PC-3 (cell line): ENCODE measurements around the gene RNF157. TPM values are rescaled to one million over a fixed set of nuclear protein-coding genes. Genes with fewer than 3 reads are reported as not detected.

ENCODE experiments used
- ATAC-seq: fragments of 200-7000 bp; cut with Tn5 transposase; 2 replicates; pipeline ENCODE4 v1.9.1; 2020; ENCODE audit warnings: mild to moderate bottlenecking, moderate library complexity
- BruUV-seq: library from RNA; stranded (reverse); fragments of 400-500 nt; replicated peaks from 2 replicates; lab custom pipeline; 2021; lab: Mats Ljungman, UMichigan
- CTCF ChIA-PET: fragments of 300-600 bp; sonication (Branson Sonifier 250); formaldehyde crosslinking; loops from one replicate; lab custom pipeline; 2022; ENCODE audit warnings: antibody characterized with exemption; lab: Charles Lee
- POLR2A ChIA-PET: fragments of 300-600 bp; sonication (Branson Sonifier 250); formaldehyde crosslinking; loops from one replicate; lab custom pipeline; 2022; ENCODE audit warnings: antibody characterized with exemption; ENCODE audit not compliant: unreplicated experiment; lab: Charles Lee
- DNase-seq: peaks from one replicate; pipeline ENCODE4 v3.0.0-alpha.2; 2015
- H2AFZ ChIP-seq: fragments of 300-600 bp; sonication (generic); 2 replicates; pipeline ENCODE4 v1.6.0; 2016; ENCODE audit warnings: antibody characterized with exemption, low read length
- H3F3A ChIP-seq: fragments of 300-600 bp; sonication (generic); one replicate; pipeline ENCODE4 v1.6.0; 2017; ENCODE audit warnings: antibody characterized with exemption, low read length, control low read depth, mild to moderate bottlenecking; ENCODE audit not compliant: unreplicated experiment
- H3K27ac ChIP-seq: fragments of 300-600 bp; sonication (generic); 2 replicates; pipeline ENCODE4 v1.5.1; 2016; ENCODE audit warnings: mild to moderate bottlenecking, low read length
- H3K27me3 ChIP-seq: fragments of 300-600 bp; sonication (generic); 2 replicates; pipeline ENCODE4 v1.6.1; 2016; ENCODE audit warnings: low read length, mixed read lengths
- H3K36me3 ChIP-seq: fragments of 300-600 bp; sonication (generic); 2 replicates; pipeline ENCODE4 v1.6.1; 2016; ENCODE audit warnings: low read depth, mixed run types, low read length, mixed read lengths
- H3K4me1 ChIP-seq: fragments of 300-600 bp; sonication (generic); 2 replicates; pipeline ENCODE4 v1.5.1; 2016; ENCODE audit warnings: low read length; ENCODE audit not compliant: insufficient read depth
- H3K4me2 ChIP-seq: fragments of 300-600 bp; sonication (generic); 2 replicates; pipeline ENCODE4 v1.6.0; 2016; ENCODE audit warnings: low read length
- H3K4me3 ChIP-seq: fragments of 300-600 bp; sonication (generic); 2 replicates; pipeline ENCODE4 v1.5.1; 2016; ENCODE audit warnings: mild to moderate bottlenecking, low read length, mixed read lengths
- H3K79me2 ChIP-seq: fragments of 300-600 bp; sonication (generic); 2 replicates; pipeline ENCODE4 v1.6.1; 2017; ENCODE audit warnings: low read length, mixed read lengths
- H3K9ac ChIP-seq: fragments of 300-600 bp; sonication (generic); 2 replicates; pipeline ENCODE4 v1.6.0; 2016; ENCODE audit warnings: mild to moderate bottlenecking, low read length
- H3K9me2 ChIP-seq: fragments of 300-600 bp; sonication (generic); replicated peaks from 2 replicates; pipeline ENCODE4 v1.6.1; 2016; ENCODE audit warnings: mixed run types, low read length, mixed read lengths
- H3K9me3 ChIP-seq: fragments of 300-600 bp; sonication (generic); 2 replicates; pipeline ENCODE4 v1.6.1; 2016; ENCODE audit warnings: low read length, mixed read lengths
- H4K20me1 ChIP-seq: fragments of 300-600 bp; sonication (generic); 2 replicates; pipeline ENCODE4 v1.6.1; 2016; ENCODE audit warnings: low read length, mixed read lengths
- CTCF ChIP-seq: fragments of 300-600 bp; sonication (generic); conservative IDR thresholded peaks from 2 replicates; pipeline ENCODE4 v1.5.1; 2017; ENCODE audit warnings: antibody characterized with exemption, low read depth, mild to moderate bottlenecking, low read length
- EZH2 ChIP-seq: fragments of 300-600 bp; sonication (generic); IDR thresholded peaks from one replicate; pipeline ENCODE4 v1.6.1; 2017; ENCODE audit warnings: antibody characterized with exemption, mild to moderate bottlenecking, low read length; ENCODE audit not compliant: unreplicated experiment
- EZH2phosphoT487 ChIP-seq: fragments of 300-600 bp; sonication (generic); IDR thresholded peaks from 2 replicates; pipeline ENCODE4 v1.6.1; 2018; ENCODE audit warnings: mild to moderate bottlenecking, antibody characterized with exemption, low read length, borderline replicate concordance
- intact Hi-C: fragments of 100-400 bp; cut with micrococcal nuclease; formaldehyde crosslinking; loops from 2 replicates; pipeline ENCODE4 v1.9.0; 2023
- total RNA-seq: library from RNA; depleted of rRNA; stranded (reverse); fragments of >200 nt; gene quantifications from 2 replicates; pipeline ENCODE4 v1.2.3, GENCODE V29; 2014

The RNF157 gene
- total RNA-seq, 1 experiment from 2014 or later = 7.4 TPM

- Histone ChIP-seq H2AFZ (no peak overlapping the region), H3K9ac (no peak overlapping the region), H3K27ac (no peak overlapping the region), H3K27me3 (no peaks in the 10 kb centered on the region), H3F3A (no peaks in the 10 kb centered on the region), H3K79me2 (no peaks in the 10 kb centered on the region), H3K9me2 (no peaks in the 10 kb centered on the region), H3K4me3 (no peak overlapping the region), H3K4me2 (no peak overlapping the region), H3K9me3 (no peaks in the 10 kb centered on the region), H4K20me1 (no peaks in the 10 kb centered on the region), H3K36me3 (no peaks in the 10 kb centered on the region), H3K4me1 (0 out of 2 replicates have a peak, but pooled peaks cover 2% of the 10 kb centered on the region)
- DNase-seq (no peak), ATAC-seq (no peak)
- TF ChIP-seq CTCF = no peak
- no peak for TF ChIP-seq EZH2
- no peak for TF ChIP-seq EZH2phosphoT487
- intact Hi-C loops = no loop called here
- CTCF ChIA-PET = no interaction called here
- POLR2A ChIA-PET = no interaction called here
- no TSS peak for BruUV-seq
Measured at GRCh38 chr17:76150712-76151622, 89.3 kb downstream of the RNF157 start.

GRCh38 chr17:76149214-76149613 lies 91.1 kb downstream of the RNF157 start:
- DNase-seq (no peak), ATAC-seq (no peak)
- Histone ChIP-seq H3K27me3 (no peaks in the 10 kb centered on the region), H3K4me2 (no peak overlapping the region), H3K79me2 (no peaks in the 10 kb centered on the region), H3K9ac (no peak overlapping the region), H3F3A (no peaks in the 10 kb centered on the region), H3K4me1 (0 out of 2 replicates have a peak, but pooled peaks cover 5% of the 10 kb centered on the region), H3K9me2 (no peaks in the 10 kb centered on the region), H3K36me3 (no peaks in the 10 kb centered on the region), H2AFZ (no peak overlapping the region), H3K9me3 (no peaks in the 10 kb centered on the region), H3K27ac (no peak overlapping the region), H3K4me3 (no peak overlapping the region), H4K20me1 (no peaks in the 10 kb centered on the region)
- intact Hi-C loops = no loop called here
- CTCF ChIA-PET = interaction anchor here (0.6 kb wide), 1 partner anchor 40 kb away, joined by 10 read pairs; no protein-coding TSS in a partner anchor
- POLR2A ChIA-PET = no interaction called here
- TF ChIP-seq CTCF (no peak), EZH2 (no peak), EZH2phosphoT487 (no peak)
- BruUV-seq = no TSS peak

GRCh38 chr17:76148015-76148326 lies 92.3 kb downstream of the RNF157 start:
- no peak overlapping the region for H3K4me2 ChIP-seq
- TF ChIP-seq CTCF = 0 out of 2 replicates have a peak, but pooled peaks have one; percentile 4
- TF ChIP-seq EZH2phosphoT487 = no peak
- no peaks in the 10 kb centered on the region for H3K9me3 ChIP-seq
- no peak overlapping the region for H3K9ac ChIP-seq
- POLR2A ChIA-PET = no interaction called here
- H3K79me2 ChIP-seq = no peaks in the 10 kb centered on the region
- no peak overlapping the region for H3K27ac ChIP-seq
- H3K27me3 ChIP-seq = no peaks in the 10 kb centered on the region
- H3K4me1 ChIP-seq = peaks cover 13% of the 10 kb centered on the region
- ATAC-seq (no peak), DNase-seq (no peak)
- BruUV-seq = no TSS peak
- H4K20me1 ChIP-seq = no peaks in the 10 kb centered on the region
- CTCF ChIA-PET = interaction anchor here (0.7 kb wide), 1 partner anchor 139 kb away, joined by 8 read pairs; no protein-coding TSS in a partner anchor
- intact Hi-C loops = no loop called here
- H3F3A ChIP-seq = no peaks in the 10 kb centered on the region
- H3K4me3 ChIP-seq = no peak overlapping the region
- H2AFZ ChIP-seq = peak overlapping the region; percentile 79; the same call in 1 of the 2 replicates
- H3K9me2 ChIP-seq = no peaks in the 10 kb centered on the region
- H3K36me3 ChIP-seq = no peaks in the 10 kb centered on the region
